NT2/D1 (cell line): ENCODE measurements around the gene CD22.

ENCODE experiments used
- DNase-seq: peaks from one replicate; pipeline ENCODE4 v3.0.0-alpha.2; 2011; ENCODE audit warnings: low read depth, low spot score
- H3K27me3 ChIP-seq: 2 replicates; pipeline ENCODE4 v1.6.0; 2011; ENCODE audit warnings: mild to moderate bottlenecking; ENCODE audit not compliant: insufficient read length, insufficient read depth
- H3K36me3 ChIP-seq: 2 replicates; pipeline ENCODE4 v1.6.1; 2011; ENCODE audit warnings: mild to moderate bottlenecking, low read length, mixed read lengths; ENCODE audit not compliant: insufficient read depth, insufficient read length
- H3K4me1 ChIP-seq: 2 replicates; pipeline ENCODE4 v1.5.1; 2011; ENCODE audit not compliant: insufficient read depth, insufficient read length
- H3K4me3 ChIP-seq: 2 replicates; pipeline ENCODE4 v1.5.1; 2011; ENCODE audit warnings: low read depth; ENCODE audit not compliant: insufficient read length
- H3K9ac ChIP-seq: 2 replicates; pipeline ENCODE4 v1.6.0; 2011; ENCODE audit warnings: low read depth; ENCODE audit not compliant: insufficient read length
- H3K9me3 ChIP-seq: 2 replicates; pipeline ENCODE4 v1.5.1; 2011; ENCODE audit warnings: mild to moderate bottlenecking, low read length; ENCODE audit not compliant: insufficient read depth
- SUZ12 ChIP-seq: IDR thresholded peaks from 2 replicates; pipeline ENCODE4 v1.6.1; 2011; ENCODE audit not compliant: insufficient read length, insufficient read depth; ENCODE audit errors: extremely low read depth
- YY1 ChIP-seq: IDR thresholded peaks from 2 replicates; pipeline ENCODE4 v1.6.1; 2011; ENCODE audit not compliant: insufficient read length, insufficient read depth
- ZNF274 ChIP-seq: IDR thresholded peaks from 2 replicates; pipeline ENCODE4 v1.6.1; 2011; ENCODE audit warnings: mild to moderate bottlenecking, low read depth, low read length

CD22 gene

GRCh38 chr19:35347171-35347929, 18.4 kb downstream of the CD22 start, which contains the start of gene FFAR1:
Gene FFAR1 (plus strand): TSS chr19:35347902. CDS start chr19:35351552, 3,650 bp downstream.
- DNase-seq: no peak
- peaks cover 6% of the 10 kb centered on the region for H3K27me3 ChIP-seq

GRCh38 chr19:35347930-35348298, 18.9 kb downstream of the CD22 start:
- Histone ChIP-seq H3K27me3 (peaks cover 6% of the 10 kb centered on the region), H3K9me3 (no peaks in the 10 kb centered on the region), H3K4me1 (peaks cover 9% of the 10 kb centered on the region), H3K9ac (no peak overlapping the region), H3K4me3 (no peak overlapping the region), H3K36me3 (no peaks in the 10 kb centered on the region)
- no peak for TF ChIP-seq ZNF274
- no peak for TF ChIP-seq SUZ12
- no peak for TF ChIP-seq YY1
- no peak for DNase-seq

More at GRCh38 chr19:35347171-35347929, 18.4 kb downstream of the CD22 start, which contains the start of gene FFAR1:
- no peak within 1 kb of the TSS for H3K9ac ChIP-seq
- TF ChIP-seq SUZ12 (no peak), ZNF274 (no peak), YY1 (no peak)
- no peaks in the 10 kb centered on the region for H3K9me3 ChIP-seq
- no peak within 1 kb of the TSS for H3K4me3 ChIP-seq
- no peaks in the 10 kb centered on the region for H3K36me3 ChIP-seq
- peaks cover 9% of the 10 kb centered on the region for H3K4me1 ChIP-seq

- Histone ChIP-seq H3K27me3 (peaks cover 6% of the 10 kb centered on the region), H3K9ac (no peak overlapping the region), H3K4me3 (no peak overlapping the region), H3K36me3 (no peaks in the 10 kb centered on the region), H3K4me1 (peaks cover 9% of the 10 kb centered on the region), H3K9me3 (no peaks in the 10 kb centered on the region)
- no peak for TF ChIP-seq SUZ12
- no peak for TF ChIP-seq YY1
- no peak for TF ChIP-seq ZNF274
- no peak for DNase-seq
Measured at GRCh38 chr19:35348911-35349611, 20.1 kb downstream of the CD22 start.

GRCh38 chr19:35349614-35350521, 20.9 kb downstream of the CD22 start:
- Histone ChIP-seq H3K27me3 (peaks cover 6% of the 10 kb centered on the region), H3K4me3 (no peak overlapping the region), H3K9ac (no peak overlapping the region), H3K4me1 (peaks cover 6% of the 10 kb centered on the region), H3K9me3 (no peaks in the 10 kb centered on the region), H3K36me3 (no peaks in the 10 kb centered on the region)
- DNase-seq: no peak
- no peak for TF ChIP-seq SUZ12
- TF ChIP-seq ZNF274: no peak
- no peak for TF ChIP-seq YY1

GRCh38 chr19:35350591-35350990, 21.6 kb downstream of the CD22 start:
- H3K36me3 ChIP-seq: no peaks in the 10 kb centered on the region
- H3K9ac ChIP-seq: no peak overlapping the region
- DNase-seq: no peak
- H3K4me1 ChIP-seq: peaks cover 3% of the 10 kb centered on the region
- peaks cover 6% of the 10 kb centered on the region for H3K27me3 ChIP-seq
- no peak overlapping the region for H3K4me3 ChIP-seq
- H3K9me3 ChIP-seq: no peaks in the 10 kb centered on the region
- TF ChIP-seq YY1: no peak
- TF ChIP-seq SUZ12: no peak
- TF ChIP-seq ZNF274: no peak

GRCh38 chr19:35351411-35352176, 22.6 kb downstream of the CD22 start:
- no peaks in the 10 kb centered on the region for H3K9me3 ChIP-seq
- no peaks in the 10 kb centered on the region for H3K36me3 ChIP-seq
- no peak overlapping the region for H3K9ac ChIP-seq
- DNase-seq: no peak
- peaks cover 6% of the 10 kb centered on the region for H3K27me3 ChIP-seq
- H3K4me1 ChIP-seq: peaks cover 3% of the 10 kb centered on the region
- TF ChIP-seq YY1 (no peak), SUZ12 (no peak), ZNF274 (no peak)
- H3K4me3 ChIP-seq: no peak overlapping the region
